Ascending aorta (tissue), 2 donors: ENCODE results near the gene QSOX1. TPM values are rescaled to one million over a fixed set of nuclear protein-coding genes. Genes with fewer than 3 reads are reported as not detected.

ENCODE experiments used
- DNase-seq, 2 donors: peaks; one replicate each; pipeline ENCODE4 v3.0.0-alpha.2; 2019; ENCODE audit warnings: low spot score in 2 of 2
- H3K27ac ChIP-seq, 2 donors: fragments of 200-600 bp; sonication (generic); one replicate each; pipeline ENCODE4 v1.5.1; 2016 to 2017; ENCODE audit warnings: mild to moderate bottlenecking in 1 of 2
- H3K27me3 ChIP-seq: fragments of 200-600 bp; sonication (generic); one replicate; pipeline ENCODE4 v1.5.1; 2017
- H3K36me3 ChIP-seq, 2 donors: fragments of 200-600 bp; sonication (generic); one replicate each; pipeline ENCODE4 v1.5.1; 2016
- H3K4me1 ChIP-seq, 2 donors: fragments of 200-600 bp; sonication (generic); one replicate each; pipeline ENCODE4 v1.5.1; 2016 to 2017; ENCODE audit warnings: mild to moderate bottlenecking in 1 of 2
- H3K4me3 ChIP-seq, 2 donors: fragments of 200-600 bp; sonication (generic); one replicate each; pipeline ENCODE4 v1.5.1; 2016 to 2017; ENCODE audit warnings: mild to moderate bottlenecking in 1 of 2
- H3K9me3 ChIP-seq, 2 donors: fragments of 200-600 bp; sonication (generic); one replicate each; pipeline ENCODE4 v1.5.1; 2016
- CTCF ChIP-seq, 3 experiments: fragments of 200-600 bp in 2 of 3; fragments of 450-650 bp in 1 of 3; sonication (generic) in 2 of 3; IDR thresholded peaks; one replicate each; pipeline ENCODE4 v1.5.1; 2016 to 2019; ENCODE audit warnings: antibody characterized with exemption in 3 of 3, mild to moderate bottlenecking in 1 of 3, moderate library complexity in 1 of 3
- intact Hi-C: fragments of 100-400 bp; cut with DNase I; formaldehyde crosslinking; loops from one replicate; pipeline ENCODE4 v1.15.1; 2023
- total RNA-seq: library from RNA; depleted of rRNA; stranded (reverse); fragments of >200 nt; gene quantifications from one replicate; pipeline ENCODE4 v1.1.0, GENCODE V29; 2016

The QSOX1 gene
- total RNA-seq, 1 donor from 2014 or later = 200 TPM

GRCh38 chr1:180183426-180183825 is 28.8 kb downstream of the QSOX1 start:
- TF ChIP-seq CTCF (IDR thresholded peaks at IDR 0.05) = no peak
- Histone ChIP-seq H3K4me3 (no peak overlapping the region), H3K9me3 (no peaks in the 10 kb centered on the region), H3K27me3 (no peaks in the 10 kb centered on the region), H3K4me1 (no peaks in the 10 kb centered on the region), H3K36me3 (peaks cover 21 to 74% of the 10 kb centered on the region in 2 donors), H3K27ac (no peak overlapping the region)
- intact Hi-C loops = no loop called here
- no peak for DNase-seq

- no peak for DNase-seq
- no peak overlapping the region for H3K4me3 ChIP-seq
- H3K4me1 ChIP-seq = no peaks in the 10 kb centered on the region
- H3K27ac ChIP-seq = no peak overlapping the region
- intact Hi-C loops = no loop called here
- no peaks in the 10 kb centered on the region for H3K9me3 ChIP-seq
- TF ChIP-seq CTCF (IDR thresholded peaks at IDR 0.05) = no peak
- H3K36me3 ChIP-seq = peaks cover 26 to 80% of the 10 kb centered on the region in 2 donors
- no peaks in the 10 kb centered on the region for H3K27me3 ChIP-seq
These were observed 29.4 kb downstream of the QSOX1 start for GRCh38 chr1:180184041-180184440.

GRCh38 chr1:180185281-180185680 is 30.6 kb downstream of the QSOX1 start:
- TF ChIP-seq CTCF (IDR thresholded peaks at IDR 0.05) = no peak
- H3K4me1 ChIP-seq = no peaks in the 10 kb centered on the region
- no peaks in the 10 kb centered on the region for H3K9me3 ChIP-seq
- no peak overlapping the region for H3K27ac ChIP-seq
- intact Hi-C loops = loop anchor here (5.0 kb wide), 1 partner anchor 297 kb away; no protein-coding TSS in a partner anchor
- H3K4me3 ChIP-seq = no peak overlapping the region
- peaks cover 37 to 92% of the 10 kb centered on the region in 2 donors for H3K36me3 ChIP-seq
- no peaks in the 10 kb centered on the region for H3K27me3 ChIP-seq
- no peak for DNase-seq

- DNase-seq = no peak
- no peak for TF ChIP-seq CTCF (IDR thresholded peaks at IDR 0.05)
- H3K9me3 ChIP-seq = no peaks in the 10 kb centered on the region
- no peak overlapping the region for H3K4me3 ChIP-seq
- intact Hi-C loops = loop anchor here (5.0 kb wide), 1 partner anchor 296 kb away; no protein-coding TSS in a partner anchor
- no peaks in the 10 kb centered on the region for H3K4me1 ChIP-seq
- H3K27ac ChIP-seq = no peak overlapping the region
- peaks cover 45 to 97% of the 10 kb centered on the region in 2 donors for H3K36me3 ChIP-seq
- H3K27me3 ChIP-seq = no peaks in the 10 kb centered on the region
These were observed 31.4 kb downstream of the QSOX1 start for GRCh38 chr1:180185971-180186645.

GRCh38 chr1:180186831-180187230 is 32.2 kb downstream of the QSOX1 start:
- peaks cover 45 to 100% of the 10 kb centered on the region in 2 donors for H3K36me3 ChIP-seq
- H3K27ac ChIP-seq = no peak overlapping the region
- H3K4me3 ChIP-seq = no peak overlapping the region
- TF ChIP-seq CTCF (IDR thresholded peaks at IDR 0.05) = no peak
- no peaks in the 10 kb centered on the region for H3K27me3 ChIP-seq
- no peaks in the 10 kb centered on the region for H3K9me3 ChIP-seq
- intact Hi-C loops = loop anchor here (5.0 kb wide), 1 partner anchor 295 kb away; no protein-coding TSS in a partner anchor
- DNase-seq = no peak
- H3K4me1 ChIP-seq = no peaks in the 10 kb centered on the region
